ENCODE data around the gene LZTS3. TPM values are rescaled to one million over a fixed set of nuclear protein-coding genes. Genes with fewer than 3 reads are reported as not detected.

Gene LZTS3
- total RNA-seq, 1 experiment from 2014 or later = 6.4 TPM

DNA sequence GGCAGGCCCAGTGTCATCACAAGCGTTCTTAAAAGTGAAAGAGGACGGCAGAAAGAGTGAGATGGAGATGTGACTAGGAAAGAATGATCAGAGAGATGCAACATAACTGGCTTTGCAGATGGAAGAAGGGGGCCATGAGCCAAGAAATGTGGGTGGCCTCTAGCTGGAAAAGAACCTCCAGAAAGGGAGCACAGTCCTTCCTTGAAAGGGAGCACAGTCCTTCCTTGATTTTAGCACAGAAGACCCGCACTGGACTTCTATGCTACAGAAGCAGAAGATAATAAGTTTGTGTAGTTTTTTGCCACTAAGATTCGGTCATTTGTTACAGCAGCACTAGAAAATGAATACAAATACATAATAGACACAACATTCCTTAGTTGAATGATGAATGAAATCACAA, 7.0 kb upstream of the LZTS3 start:
- no peak overlapping the region for H2AFZ ChIP-seq (ENCODE audit: low read length)
- intact Hi-C loops (cut with micrococcal nuclease) = no loop called here
- no peak overlapping the region for H3K27ac ChIP-seq (ENCODE audit: low read length)
- H4K20me1 ChIP-seq (ENCODE audit: low read length) = no peaks in the 10 kb centered on the region
- H3K36me3 ChIP-seq (ENCODE audit: low read depth, low read length) = no peaks in the 10 kb centered on the region
- no peaks in the 10 kb centered on the region for H3K79me2 ChIP-seq (ENCODE audit: low read length)
- H3F3A ChIP-seq (ENCODE audit: low read length, unreplicated experiment) = no peaks in the 10 kb centered on the region
- no peaks in the 10 kb centered on the region for H3K9me2 ChIP-seq (replicated peaks; ENCODE audit: low read length)
- peaks cover 2% of the 10 kb centered on the region; the same call in 1 of the 2 replicates for H3K4me1 ChIP-seq (ENCODE audit: insufficient read depth, low read length)
- no TSS peak for BruUV-seq (replicated peaks)
- POLR2A ChIA-PET (ENCODE audit: unreplicated experiment) = no interaction called here
- H3K9me3 ChIP-seq (ENCODE audit: low read length) = no peaks in the 10 kb centered on the region
- H3K27me3 ChIP-seq (ENCODE audit: low read length) = no peaks in the 10 kb centered on the region
- TF ChIP-seq EZH2 (IDR thresholded peaks at IDR 0.05; ENCODE audit: low read length, unreplicated experiment) (no peak), CTCF (conservative IDR thresholded peaks at IDR 0.05; ENCODE audit: low read depth, low read length) (no peak), EZH2phosphoT487 (IDR thresholded peaks at IDR 0.05; ENCODE audit: borderline replicate concordance, low read length) (no peak)
- H3K9ac ChIP-seq (ENCODE audit: low read length) = no peak overlapping the region
- no peak overlapping the region for H3K4me3 ChIP-seq (ENCODE audit: low read length)
- CTCF ChIA-PET = no interaction called here
- ATAC-seq (no peak), DNase-seq (no peak)
- no peak overlapping the region for H3K4me2 ChIP-seq (ENCODE audit: low read length)

DNA sequence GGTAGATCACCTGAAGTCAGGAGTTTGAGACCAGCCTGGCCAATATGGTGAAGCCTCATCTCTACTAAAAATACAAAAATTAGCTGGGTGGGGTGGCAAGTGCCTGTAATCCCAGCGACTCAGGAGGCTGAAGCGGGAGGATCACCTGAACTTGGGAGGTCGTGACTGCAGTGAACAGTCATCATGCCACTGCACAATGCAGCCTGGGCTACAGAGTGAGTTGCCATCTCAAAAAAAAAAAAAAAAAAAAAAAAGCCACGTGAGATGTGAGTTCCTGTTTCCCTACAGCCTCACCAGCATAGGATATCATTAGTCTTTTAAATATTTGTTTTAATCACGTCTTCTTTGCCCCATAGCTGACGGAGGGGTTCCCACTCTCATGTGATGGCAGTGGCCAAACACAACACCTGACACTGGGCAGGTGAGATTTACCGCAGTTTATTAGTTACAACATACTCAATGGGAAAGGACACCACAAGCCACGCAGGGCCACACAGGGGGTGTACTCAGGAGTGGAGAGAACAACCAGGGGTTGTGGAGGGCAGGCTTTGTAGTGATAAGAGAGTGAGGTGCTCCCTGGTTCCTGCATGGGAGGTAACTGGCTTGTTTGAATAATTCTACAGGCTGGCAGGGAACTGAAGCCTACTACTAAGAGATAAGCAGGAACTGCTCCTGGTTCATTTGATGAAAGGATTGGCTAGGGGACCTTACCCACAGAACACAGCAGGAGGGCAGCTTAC, 4.6 kb upstream of the LZTS3 start:
- H3K9me2 ChIP-seq (replicated peaks; ENCODE audit: low read length) = no peaks in the 10 kb centered on the region
- peaks cover 12% of the 10 kb centered on the region for H3K4me1 ChIP-seq (ENCODE audit: insufficient read depth, low read length)
- H3K27me3 ChIP-seq (ENCODE audit: low read length) = no peaks in the 10 kb centered on the region
- no peaks in the 10 kb centered on the region for H3K79me2 ChIP-seq (ENCODE audit: low read length)
- ATAC-seq (no peak), DNase-seq (no peak)
- no peak overlapping the region for H3K9ac ChIP-seq (ENCODE audit: low read length)
- CTCF ChIA-PET = no interaction called here
- no peaks in the 10 kb centered on the region for H3F3A ChIP-seq (ENCODE audit: low read length, unreplicated experiment)
- POLR2A ChIA-PET (ENCODE audit: unreplicated experiment) = no interaction called here
- no peak for TF ChIP-seq EZH2 (IDR thresholded peaks at IDR 0.05; ENCODE audit: low read length, unreplicated experiment)
- BruUV-seq (replicated peaks) = no TSS peak
- no peaks in the 10 kb centered on the region for H3K9me3 ChIP-seq (ENCODE audit: low read length)
- H3K4me2 ChIP-seq (ENCODE audit: low read length) = no peak overlapping the region
- no peaks in the 10 kb centered on the region for H4K20me1 ChIP-seq (ENCODE audit: low read length)
- no peak overlapping the region for H3K4me3 ChIP-seq (ENCODE audit: low read length)
- no peak overlapping the region for H2AFZ ChIP-seq (ENCODE audit: low read length)
- H3K36me3 ChIP-seq (ENCODE audit: low read depth, low read length) = no peaks in the 10 kb centered on the region
- no peak overlapping the region for H3K27ac ChIP-seq (ENCODE audit: low read length)
- intact Hi-C loops (cut with micrococcal nuclease) = no loop called here

GRCh38 chr20:3175270-3175669, 1.9 kb upstream of the LZTS3 start:
- H2AFZ ChIP-seq (ENCODE audit: low read length) = no peak overlapping the region
- ATAC-seq (no peak), DNase-seq (no peak)
- intact Hi-C loops (cut with micrococcal nuclease) = no loop called here
- POLR2A ChIA-PET (ENCODE audit: unreplicated experiment) = no interaction called here
- BruUV-seq (replicated peaks) = no TSS peak
- no peaks in the 10 kb centered on the region for H3K27me3 ChIP-seq (ENCODE audit: low read length)
- peak overlapping the region; percentile 89 for H3K4me2 ChIP-seq (ENCODE audit: low read length)
- H3K9me3 ChIP-seq (ENCODE audit: low read length) = no peaks in the 10 kb centered on the region
- H3F3A ChIP-seq (ENCODE audit: low read length, unreplicated experiment) = no peaks in the 10 kb centered on the region
- no peaks in the 10 kb centered on the region for H3K9me2 ChIP-seq (replicated peaks; ENCODE audit: low read length)
- no peaks in the 10 kb centered on the region for H3K79me2 ChIP-seq (ENCODE audit: low read length)
- H3K36me3 ChIP-seq (ENCODE audit: low read depth, low read length) = no peaks in the 10 kb centered on the region
- peaks cover 12% of the 10 kb centered on the region for H3K4me1 ChIP-seq (ENCODE audit: insufficient read depth, low read length)
- no peak overlapping the region for H3K27ac ChIP-seq (ENCODE audit: low read length)
- TF ChIP-seq EZH2 (IDR thresholded peaks at IDR 0.05; ENCODE audit: low read length, unreplicated experiment) (no peak), EZH2phosphoT487 (IDR thresholded peaks at IDR 0.05; ENCODE audit: borderline replicate concordance, low read length) (no peak), CTCF (conservative IDR thresholded peaks at IDR 0.05; ENCODE audit: low read depth, low read length) (no peak)
- H4K20me1 ChIP-seq (ENCODE audit: low read length) = no peaks in the 10 kb centered on the region
- CTCF ChIA-PET = interaction anchor here (0.6 kb wide), 1 partner anchor 101 kb away, joined by 3 read pairs; no protein-coding TSS in a partner anchor
- no peak overlapping the region for H3K9ac ChIP-seq (ENCODE audit: low read length)
- H3K4me3 ChIP-seq (ENCODE audit: low read length) = peak overlapping the region; percentile 92; the same call in 1 of the 2 replicates
